Breast epithelium (tissue), 3 donors: ENCODE data around the gene PGS1.

Experiments used
- CTCF ChIP-seq, 3 donors: fragments of 450-650 bp; IDR thresholded peaks; one replicate each; pipeline ENCODE4 v1.5.1; 2016 to 2017; ENCODE audit warnings: antibody characterized with exemption in 3 of 3, mild to moderate bottlenecking in 3 of 3, moderate library complexity in 3 of 3
- POLR2A ChIP-seq: fragments of 450-650 bp; IDR thresholded peaks from one replicate; pipeline ENCODE4 v1.6.1; 2016; ENCODE audit warnings: antibody characterized with exemption, mild to moderate bottlenecking, moderate library complexity

GRCh38 chr17:78345172-78345571, 33.3 kb upstream of the PGS1 start:
- TF ChIP-seq CTCF (IDR thresholded peaks at IDR 0.05) (no peak), POLR2A (no peak)
